Activated CD4-positive, alpha-beta T cell treated with anti-CD3 and anti-CD28 coated beads, Interleukin-2, amount 50 U/mL, for 48 hours (primary cell): ENCODE results near the gene MPPED1.

ENCODE experiments used
- DNase-seq, 2 experiments: peaks; one replicate each; pipeline ENCODE4 v3.0.0-alpha.2; 2020

The MPPED1 gene

DNA sequence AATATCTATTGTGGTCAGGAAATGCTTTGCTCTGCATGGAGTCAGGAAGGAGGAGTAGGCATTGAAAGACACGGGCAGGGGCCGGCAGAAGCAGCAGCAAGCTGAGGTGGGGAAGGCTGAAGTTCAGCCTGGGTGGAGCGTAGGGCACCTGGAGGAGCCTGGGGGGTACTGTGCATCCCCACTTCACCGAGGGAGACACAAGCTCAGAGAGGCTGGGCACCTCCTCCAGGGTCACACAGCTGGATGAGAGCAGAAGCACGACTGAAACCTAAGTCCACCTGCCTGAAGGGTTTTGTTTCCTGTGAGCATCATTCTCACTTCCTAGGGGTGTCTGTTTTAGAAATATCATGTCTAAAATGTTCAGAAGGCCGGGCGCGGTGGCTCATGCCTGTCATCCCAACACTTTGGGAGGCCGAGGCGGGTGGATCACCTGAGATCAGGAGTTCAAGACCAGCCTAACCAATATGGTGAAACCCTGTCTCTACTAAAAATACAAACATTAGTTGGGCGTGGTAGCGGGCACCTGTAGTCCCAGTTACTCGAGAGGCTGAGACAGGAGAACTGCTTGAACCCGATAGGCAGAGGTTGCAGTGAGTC is 138.3 kb downstream of the MPPED1 start:
- DNase-seq, result no peak

DNA sequence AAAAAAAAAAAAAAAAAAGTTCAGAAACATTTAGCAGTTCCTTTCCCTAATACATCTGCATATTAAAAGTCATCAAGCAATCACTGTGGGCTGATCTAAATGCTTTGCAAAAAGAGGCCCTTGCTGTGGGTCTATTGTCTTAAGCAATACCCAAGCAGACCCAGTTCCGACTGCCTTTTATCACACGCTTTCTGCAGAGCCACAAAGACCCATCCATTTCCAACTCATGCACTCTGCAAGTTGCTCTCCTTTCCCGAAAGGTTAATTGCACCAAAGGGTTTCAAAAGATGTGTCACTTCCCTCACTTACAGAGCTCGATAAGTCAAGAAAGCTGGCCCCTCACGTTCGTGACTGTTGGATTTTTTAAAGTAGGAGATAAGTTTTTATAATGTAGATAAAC is 138.9 kb downstream of the MPPED1 start:
- DNase-seq, result no peak

DNA sequence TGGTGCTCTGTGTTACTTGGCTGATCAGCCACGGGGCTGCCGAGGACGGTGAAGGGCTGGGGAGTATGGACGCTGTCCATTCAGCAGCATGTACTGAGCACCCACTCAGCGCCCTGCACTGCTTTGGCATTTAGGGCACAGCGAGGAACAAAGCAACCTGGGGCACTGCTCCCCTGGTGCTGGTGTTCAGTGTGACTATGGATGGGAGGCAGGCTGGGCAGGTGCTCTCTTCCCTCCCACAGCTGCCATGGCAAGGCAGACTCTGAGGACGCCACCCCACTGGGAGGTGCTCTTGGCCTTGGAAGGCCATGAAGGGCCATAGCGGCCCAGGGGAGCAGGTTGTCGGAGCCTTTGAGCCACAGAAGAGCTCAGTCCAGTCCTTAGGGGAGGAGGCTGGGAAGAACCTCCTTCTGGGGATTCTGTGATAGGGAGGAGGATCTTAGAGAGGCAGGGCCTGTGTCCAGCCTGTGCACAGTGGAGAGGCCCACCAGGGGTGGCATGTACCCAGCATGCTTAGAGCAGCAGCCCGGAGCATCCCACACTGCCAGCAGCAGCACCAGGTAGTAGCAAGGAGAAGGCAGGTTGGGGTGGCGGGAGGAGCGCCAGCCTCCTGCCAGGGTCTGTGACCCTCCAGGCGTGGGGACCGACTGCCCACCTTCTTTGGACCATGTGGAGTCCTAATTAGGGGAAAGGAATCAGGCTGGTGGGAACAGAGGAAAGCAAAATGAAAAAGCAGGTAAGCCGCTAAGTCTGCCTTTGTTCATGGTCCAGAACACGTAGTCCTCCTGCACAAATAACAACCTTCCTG is 141.8 kb downstream of the MPPED1 start:
- DNase-seq, result no peak

DNA sequence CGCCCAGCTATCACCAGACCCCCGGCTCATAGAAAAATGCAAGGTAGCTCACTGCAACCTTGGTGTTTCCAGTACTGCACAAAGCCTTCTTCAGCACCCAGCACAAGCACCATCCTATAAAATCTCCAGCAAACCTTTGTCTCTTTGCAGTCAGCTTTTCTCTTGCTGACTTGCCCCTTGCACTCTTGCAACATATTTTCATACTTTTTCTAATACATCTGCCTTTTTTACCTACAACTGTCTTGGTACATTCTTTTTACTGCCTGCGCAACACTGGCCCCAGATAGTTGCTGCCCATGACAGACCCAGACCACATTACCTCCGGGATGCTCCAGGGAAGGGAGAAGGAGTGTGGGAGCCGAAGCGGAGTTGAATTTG is 142.4 kb downstream of the MPPED1 start:
- no peak for DNase-seq

DNA sequence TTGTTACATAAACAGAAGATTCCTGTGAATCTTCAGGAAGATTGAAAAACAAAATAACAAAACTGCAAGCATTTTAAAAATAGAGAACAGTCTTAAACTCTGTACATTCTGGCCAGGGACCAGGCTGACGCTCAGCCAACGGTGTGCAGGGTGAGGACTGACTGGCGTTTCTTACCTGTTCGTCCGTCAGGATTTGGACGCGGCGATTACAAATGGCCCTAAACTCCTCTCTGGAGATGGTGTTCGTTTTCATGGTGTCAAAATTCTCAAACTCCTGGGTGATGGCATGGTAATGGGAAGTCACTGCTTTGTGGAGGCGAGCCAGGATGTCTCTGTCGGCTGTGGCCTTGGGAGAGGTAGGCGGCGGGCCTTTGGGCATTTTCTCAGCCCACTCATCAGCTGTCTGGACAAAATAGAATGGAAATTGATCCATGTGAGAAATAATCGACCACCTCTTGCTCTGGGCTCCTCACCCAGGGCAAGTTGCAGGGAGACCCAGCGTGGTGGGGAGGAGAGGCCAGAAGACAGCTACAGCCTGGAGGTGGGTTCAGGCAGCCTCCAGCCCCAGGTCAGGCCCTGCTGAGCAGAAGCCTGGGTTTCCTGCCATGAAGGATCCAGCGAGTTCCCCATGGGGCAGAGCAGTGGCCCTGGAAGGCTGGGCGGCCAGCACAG is 143.0 kb downstream of the MPPED1 start:
- no peak for DNase-seq

DNA sequence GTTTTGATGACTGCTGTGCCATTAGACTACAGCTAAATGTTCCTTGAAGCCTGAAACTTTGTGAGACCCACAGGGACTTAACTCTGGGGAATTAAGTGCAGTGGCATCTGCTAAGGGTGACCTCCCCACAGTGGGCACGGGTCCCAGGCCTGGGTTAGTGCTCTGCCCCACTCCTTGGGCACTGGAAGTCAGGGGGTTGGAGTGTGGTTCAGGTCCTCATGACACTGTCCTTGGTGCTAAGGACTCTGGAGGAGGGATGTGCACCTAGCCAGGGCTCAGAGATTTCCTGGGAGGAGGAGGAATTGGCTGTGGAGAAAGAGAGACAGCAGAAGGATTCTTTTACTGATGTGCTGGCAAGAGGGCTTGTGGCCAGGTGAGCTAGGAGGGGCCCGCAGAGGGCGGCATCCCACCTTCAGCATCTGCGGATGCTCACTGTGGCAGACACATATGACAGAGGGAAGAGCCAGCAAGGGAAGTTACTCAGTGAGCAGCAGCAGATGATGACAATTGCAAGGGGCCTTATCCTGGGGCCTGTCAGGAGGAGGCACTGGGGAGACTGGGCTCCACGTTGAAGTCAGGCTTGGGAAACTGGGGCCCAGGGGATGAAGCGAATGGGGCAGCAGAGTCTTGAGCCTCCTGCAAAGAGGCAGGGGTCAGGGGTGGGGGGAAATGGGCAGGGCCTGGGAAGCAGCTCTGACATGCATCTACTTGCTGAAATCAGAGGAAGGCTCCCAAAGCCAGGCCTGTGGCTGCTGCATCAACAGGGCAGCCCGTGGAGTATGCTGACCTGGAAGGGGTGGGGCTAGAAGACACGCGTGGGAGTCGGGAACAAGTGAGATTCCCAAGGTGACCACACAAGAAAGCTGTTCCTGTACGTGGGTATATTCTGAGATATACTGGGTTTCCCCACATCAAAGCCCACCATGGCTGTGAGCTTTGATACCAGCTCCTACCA is 144.0 kb downstream of the MPPED1 start:
- DNase-seq, result no peak
